Neural cell (in vitro differentiated cells): ENCODE results near the gene STAT5B.

ENCODE experiments used
- EP300 ChIP-seq: fragments of 450-650 bp; conservative IDR thresholded peaks from 2 replicates; pipeline ENCODE4 v1.6.1; 2014; ENCODE audit warnings: antibody characterized with exemption, mild to moderate bottlenecking, moderate library complexity; ENCODE audit not compliant: poor library complexity, severe bottlenecking
- EZH2 ChIP-seq: fragments of 200-600, 300-800 bp; shearing (Covaris generic), sonication (generic); IDR thresholded peaks from 2 replicates; pipeline ENCODE4 v1.6.1; 2014; ENCODE audit warnings: antibody characterized with exemption, low read length, borderline replicate concordance, mild to moderate bottlenecking; ENCODE audit not compliant: insufficient read depth, poor library complexity, severe bottlenecking
- RAD21 ChIP-seq: fragments of 450-650 bp; conservative IDR thresholded peaks from 2 replicates; pipeline ENCODE4 v1.6.1; 2014; ENCODE audit warnings: antibody characterized with exemption, mild to moderate bottlenecking, moderate library complexity
- SMC3 ChIP-seq: fragments of 450-650 bp; conservative IDR thresholded peaks from 2 replicates; pipeline ENCODE4 v1.6.1; 2014; ENCODE audit warnings: antibody characterized with exemption, mild to moderate bottlenecking, moderate library complexity; ENCODE audit not compliant: poor library complexity
- TF ChIP-seq, protein P1 (sequence below): fragments of 450-650 bp; IDR thresholded peaks from 2 replicates; pipeline ENCODE4 v1.5.1; 2014; ENCODE audit warnings: antibody characterized with exemption, mild to moderate bottlenecking, moderate library complexity; ENCODE audit not compliant: poor library complexity, severe bottlenecking

GRCh38 chr17:42246515-42246914 lies 29.7 kb downstream of the STAT5B start:
- no peak for TF ChIP-seq EP300
- TF ChIP-seq, protein P1, sequence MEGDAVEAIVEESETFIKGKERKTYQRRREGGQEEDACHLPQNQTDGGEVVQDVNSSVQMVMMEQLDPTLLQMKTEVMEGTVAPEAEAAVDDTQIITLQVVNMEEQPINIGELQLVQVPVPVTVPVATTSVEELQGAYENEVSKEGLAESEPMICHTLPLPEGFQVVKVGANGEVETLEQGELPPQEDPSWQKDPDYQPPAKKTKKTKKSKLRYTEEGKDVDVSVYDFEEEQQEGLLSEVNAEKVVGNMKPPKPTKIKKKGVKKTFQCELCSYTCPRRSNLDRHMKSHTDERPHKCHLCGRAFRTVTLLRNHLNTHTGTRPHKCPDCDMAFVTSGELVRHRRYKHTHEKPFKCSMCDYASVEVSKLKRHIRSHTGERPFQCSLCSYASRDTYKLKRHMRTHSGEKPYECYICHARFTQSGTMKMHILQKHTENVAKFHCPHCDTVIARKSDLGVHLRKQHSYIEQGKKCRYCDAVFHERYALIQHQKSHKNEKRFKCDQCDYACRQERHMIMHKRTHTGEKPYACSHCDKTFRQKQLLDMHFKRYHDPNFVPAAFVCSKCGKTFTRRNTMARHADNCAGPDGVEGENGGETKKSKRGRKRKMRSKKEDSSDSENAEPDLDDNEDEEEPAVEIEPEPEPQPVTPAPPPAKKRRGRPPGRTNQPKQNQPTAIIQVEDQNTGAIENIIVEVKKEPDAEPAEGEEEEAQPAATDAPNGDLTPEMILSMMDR, result no peak
- TF ChIP-seq RAD21, result no peak
- no peak for TF ChIP-seq SMC3
- no peak for TF ChIP-seq EZH2
